ENCODE results near the gene GNB3. TPM values are rescaled to one million over a fixed set of nuclear protein-coding genes. Genes with fewer than 3 reads are reported as not detected.

The GNB3 gene
- total RNA-seq, 1 donor from 2014 or later, result 22.2 TPM

DNA sequence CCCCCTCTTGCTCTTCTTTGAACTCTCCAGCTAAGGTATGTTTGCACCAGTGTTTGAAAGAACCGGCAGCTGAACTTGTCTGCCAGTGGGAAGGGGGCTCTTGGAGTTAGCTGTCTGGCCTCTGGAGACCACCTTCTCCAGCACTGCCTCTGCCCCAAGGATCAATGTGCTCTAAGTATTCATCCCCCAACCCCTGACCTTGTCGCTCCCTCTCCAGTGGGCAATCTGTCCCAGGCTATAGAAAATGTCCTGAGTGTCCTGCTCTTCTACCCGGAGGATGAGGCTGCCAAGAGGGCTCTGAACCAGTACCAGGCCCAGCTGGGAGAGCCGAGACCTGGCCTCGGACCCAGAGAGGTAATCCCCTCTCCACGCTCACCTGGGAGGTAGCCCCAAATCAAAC lies 9.7 kb upstream of the GNB3 start:
- H3K27ac Mint-ChIP-seq (ENCODE audit: unreplicated experiment), result no peak overlapping the region
- H3K4me1 Mint-ChIP-seq, result peaks cover 39% of the 10 kb centered on the region
- TF ChIP-seq, protein P1, sequence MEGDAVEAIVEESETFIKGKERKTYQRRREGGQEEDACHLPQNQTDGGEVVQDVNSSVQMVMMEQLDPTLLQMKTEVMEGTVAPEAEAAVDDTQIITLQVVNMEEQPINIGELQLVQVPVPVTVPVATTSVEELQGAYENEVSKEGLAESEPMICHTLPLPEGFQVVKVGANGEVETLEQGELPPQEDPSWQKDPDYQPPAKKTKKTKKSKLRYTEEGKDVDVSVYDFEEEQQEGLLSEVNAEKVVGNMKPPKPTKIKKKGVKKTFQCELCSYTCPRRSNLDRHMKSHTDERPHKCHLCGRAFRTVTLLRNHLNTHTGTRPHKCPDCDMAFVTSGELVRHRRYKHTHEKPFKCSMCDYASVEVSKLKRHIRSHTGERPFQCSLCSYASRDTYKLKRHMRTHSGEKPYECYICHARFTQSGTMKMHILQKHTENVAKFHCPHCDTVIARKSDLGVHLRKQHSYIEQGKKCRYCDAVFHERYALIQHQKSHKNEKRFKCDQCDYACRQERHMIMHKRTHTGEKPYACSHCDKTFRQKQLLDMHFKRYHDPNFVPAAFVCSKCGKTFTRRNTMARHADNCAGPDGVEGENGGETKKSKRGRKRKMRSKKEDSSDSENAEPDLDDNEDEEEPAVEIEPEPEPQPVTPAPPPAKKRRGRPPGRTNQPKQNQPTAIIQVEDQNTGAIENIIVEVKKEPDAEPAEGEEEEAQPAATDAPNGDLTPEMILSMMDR (conservative IDR thresholded peaks at IDR 0.05), result no peak
- H3K4me3 Mint-ChIP-seq, result peak overlapping the region; percentile 98
- H3K36me3 Mint-ChIP-seq (ENCODE audit: low read depth), result peaks cover 9% of the 10 kb centered on the region
- DNase-seq (ENCODE audit: low read depth, low spot score), result no peak
- H3K9me3 Mint-ChIP-seq, result no peaks in the 10 kb centered on the region
- H3K27me3 Mint-ChIP-seq (ENCODE audit: low read depth), result peaks cover 3% of the 10 kb centered on the region

DNA sequence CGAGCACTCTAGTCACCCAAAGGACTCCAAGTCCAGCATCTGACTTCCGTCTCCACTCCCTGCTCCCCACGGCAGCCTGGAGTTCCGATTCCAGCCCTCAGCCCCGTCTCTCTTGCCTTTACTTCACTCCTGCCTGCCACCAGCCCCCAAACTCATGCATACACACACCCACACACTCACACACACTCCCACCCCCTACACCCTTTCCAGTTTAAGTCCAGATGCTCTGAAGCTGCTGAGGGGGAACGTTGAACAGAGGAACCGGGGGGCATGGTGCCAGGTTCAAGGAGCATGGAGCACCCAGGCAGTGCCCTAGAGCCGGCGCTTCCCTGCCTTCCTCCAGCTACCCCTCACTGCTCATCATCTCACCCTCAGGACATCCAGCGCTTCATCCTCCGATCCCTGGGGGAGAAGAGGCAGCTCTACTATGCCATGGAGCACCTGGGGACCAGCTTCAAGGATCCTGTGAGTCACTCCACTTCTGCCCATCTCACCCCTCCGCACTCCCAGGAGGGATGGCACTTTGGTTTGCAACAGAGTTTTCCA lies 9.2 kb upstream of the GNB3 start:
- peaks cover 3% of the 10 kb centered on the region for H3K27me3 Mint-ChIP-seq (ENCODE audit: low read depth)
- peaks cover 9% of the 10 kb centered on the region for H3K36me3 Mint-ChIP-seq (ENCODE audit: low read depth)
- H3K27ac Mint-ChIP-seq (ENCODE audit: unreplicated experiment), result no peak overlapping the region
- TF ChIP-seq, protein P1 (conservative IDR thresholded peaks at IDR 0.05), result no peak
- no peak for DNase-seq (ENCODE audit: low read depth, low spot score)
- peaks cover 38% of the 10 kb centered on the region for H3K4me1 Mint-ChIP-seq
- no peaks in the 10 kb centered on the region for H3K9me3 Mint-ChIP-seq
- peak overlapping the region; percentile 98 for H3K4me3 Mint-ChIP-seq

GRCh38 chr12:6832125-6832524 lies 8.6 kb upstream of the GNB3 start:
- H3K27me3 Mint-ChIP-seq (ENCODE audit: low read depth), result peaks cover 3% of the 10 kb centered on the region
- H3K27ac Mint-ChIP-seq (ENCODE audit: unreplicated experiment), result no peak overlapping the region
- TF ChIP-seq, protein P1 (conservative IDR thresholded peaks at IDR 0.05), result no peak
- no peak for DNase-seq (ENCODE audit: low read depth, low spot score)
- peaks cover 9% of the 10 kb centered on the region for H3K36me3 Mint-ChIP-seq (ENCODE audit: low read depth)
- H3K4me3 Mint-ChIP-seq, result peak overlapping the region; percentile 68
- H3K9me3 Mint-ChIP-seq, result no peaks in the 10 kb centered on the region
- peaks cover 36% of the 10 kb centered on the region for H3K4me1 Mint-ChIP-seq

DNA sequence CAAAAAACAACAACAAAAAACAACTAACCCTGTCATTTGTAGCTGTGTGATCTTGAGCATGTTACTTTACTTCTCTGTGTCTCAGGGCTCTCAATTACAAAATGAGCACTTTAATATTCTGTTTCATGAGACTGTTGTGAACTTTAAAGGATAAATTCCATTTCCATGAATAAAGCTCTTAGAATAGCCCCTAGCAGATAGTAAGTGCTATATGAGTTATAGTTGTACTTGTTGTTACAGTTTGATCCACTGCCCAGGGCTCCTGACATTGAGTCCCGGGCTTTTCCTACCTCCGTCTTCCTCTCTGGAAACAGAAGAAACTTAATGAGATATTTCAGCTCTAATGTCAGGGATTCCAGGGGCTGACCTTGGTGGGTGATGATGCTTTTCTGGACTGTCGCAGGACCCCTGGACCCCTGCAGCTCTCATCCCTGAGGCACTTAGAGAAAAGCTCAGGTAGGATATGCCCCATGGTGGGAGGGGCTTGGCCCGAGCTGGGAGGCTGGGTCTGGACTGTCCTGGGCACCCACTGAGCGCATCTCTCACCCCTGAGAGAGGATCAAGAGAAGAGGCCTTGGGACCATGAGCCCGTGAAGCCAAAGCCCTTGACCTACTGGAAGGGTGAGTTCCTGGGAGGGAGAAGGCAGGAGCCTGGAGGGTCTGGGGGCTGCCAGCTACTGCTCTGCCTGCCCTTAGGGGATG lies 7.4 kb upstream of the GNB3 start:
- no peak overlapping the region for H3K27ac Mint-ChIP-seq (ENCODE audit: unreplicated experiment)
- H3K9me3 Mint-ChIP-seq, result no peaks in the 10 kb centered on the region
- peaks cover 26% of the 10 kb centered on the region for H3K4me1 Mint-ChIP-seq
- H3K27me3 Mint-ChIP-seq (ENCODE audit: low read depth), result no peaks in the 10 kb centered on the region
- TF ChIP-seq, protein P1 (conservative IDR thresholded peaks at IDR 0.05), result no peak
- no peak for DNase-seq (ENCODE audit: low read depth, low spot score)
- peak overlapping the region; percentile 69 for H3K4me3 Mint-ChIP-seq
- peaks cover 6% of the 10 kb centered on the region for H3K36me3 Mint-ChIP-seq (ENCODE audit: low read depth)

GRCh38 chr12:6834254-6834653 lies 6.5 kb upstream of the GNB3 start:
- H3K9me3 Mint-ChIP-seq, result no peaks in the 10 kb centered on the region
- peaks cover 22% of the 10 kb centered on the region for H3K4me1 Mint-ChIP-seq
- H3K27me3 Mint-ChIP-seq (ENCODE audit: low read depth), result no peaks in the 10 kb centered on the region
- H3K36me3 Mint-ChIP-seq (ENCODE audit: low read depth), result peaks cover 6% of the 10 kb centered on the region
- peak overlapping the region; percentile 3 for H3K4me3 Mint-ChIP-seq
- TF ChIP-seq, protein P1 (conservative IDR thresholded peaks at IDR 0.05), result no peak
- DNase-seq (ENCODE audit: low read depth, low spot score), result no peak
- H3K27ac Mint-ChIP-seq (ENCODE audit: unreplicated experiment), result no peak overlapping the region
